Fibroblast of lung (primary cell): Measurements from ENCODE around the gene SMOC2. TPM values are rescaled to one million over a fixed set of nuclear protein-coding genes. Genes with fewer than 3 reads are reported as not detected.

Experiments
- DNase-seq, 2 donors: peaks; one replicate each; pipeline versions ENCODE4 v3.0.0 to v3.0.0-alpha.2; 2010; ENCODE audit warnings: low read depth in 2 of 2
- H2AFZ ChIP-seq: 2 replicates; pipeline ENCODE4 v1.5.1; 2012; ENCODE audit warnings: low read length, control low read depth, inconsistent platforms
- H3K27ac ChIP-seq: 2 replicates; pipeline ENCODE4 v1.5.1; 2011; ENCODE audit warnings: low read length, control low read depth; ENCODE audit not compliant: insufficient read depth
- H3K27me3 ChIP-seq: 2 replicates; pipeline ENCODE4 v1.5.1; 2011; ENCODE audit warnings: mild to moderate bottlenecking, low read length; ENCODE audit not compliant: control insufficient read depth, insufficient read depth
- H3K36me3 ChIP-seq: 2 replicates; pipeline ENCODE4 v1.5.1; 2011; ENCODE audit warnings: low read length; ENCODE audit not compliant: control insufficient read depth, insufficient read depth
- H3K4me1 ChIP-seq: 2 replicates; pipeline ENCODE4 v1.5.1; 2011; ENCODE audit warnings: low read length; ENCODE audit not compliant: control insufficient read depth, insufficient read depth; ENCODE audit errors: extremely low read depth
- H3K4me2 ChIP-seq: 2 replicates; pipeline ENCODE4 v1.5.1; 2011; ENCODE audit warnings: low read length, control low read depth; ENCODE audit not compliant: insufficient read depth; ENCODE audit errors: extremely low read depth
- H3K4me3 ChIP-seq, 4 experiments: fragments of 200-600 bp in 1 of 4; sonication (generic) in 1 of 4; replicated peaks in 1 of 4; 2 replicates each; pipeline ENCODE4 v1.5.1; 2011 to 2016; ENCODE audit warnings: low read length in 4 of 4, low read depth in 3 of 4, mild to moderate bottlenecking in 3 of 4, control low read depth in 2 of 4, inconsistent platforms in 1 of 4, mixed read lengths in 1 of 4; ENCODE audit not compliant: insufficient read depth in 1 of 4; ENCODE audit errors: control extremely low read depth in 1 of 4
- H3K79me2 ChIP-seq: 2 replicates; pipeline ENCODE4 v1.5.1; 2012; ENCODE audit warnings: mild to moderate bottlenecking, low read length, inconsistent platforms; ENCODE audit not compliant: control insufficient read depth, insufficient read depth
- H3K9ac ChIP-seq: 2 replicates; pipeline ENCODE4 v1.5.1; 2011; ENCODE audit warnings: mild to moderate bottlenecking, low read length, control low read depth; ENCODE audit not compliant: insufficient read depth
- H3K9me3 ChIP-seq: 2 replicates; pipeline ENCODE4 v1.5.1; 2012; ENCODE audit warnings: low read depth, low read length; ENCODE audit not compliant: control insufficient read depth, insufficient read depth
- H4K20me1 ChIP-seq: 2 replicates; pipeline ENCODE4 v1.5.1; 2011; ENCODE audit warnings: low read length; ENCODE audit not compliant: control insufficient read depth, insufficient read depth; ENCODE audit errors: extremely low read depth
- CTCF ChIP-seq, 2 donors: IDR thresholded peaks in 1 of 2; conservative IDR thresholded peaks in 1 of 2; 1 replicate in 1 of 2; 2 replicates in 1 of 2; pipeline ENCODE4 v1.5.1; 2011 to 2012; ENCODE audit warnings: low read length in 2 of 2, control low read depth in 1 of 2, inconsistent platforms in 1 of 2, low read depth in 1 of 2, mild to moderate bottlenecking in 1 of 2
- EZH2 ChIP-seq: IDR thresholded peaks from 2 replicates; pipeline ENCODE4 v1.5.1; 2012; ENCODE audit warnings: low read length, control low read depth, mild to moderate bottlenecking; ENCODE audit errors: missing control alignments
- polyA plus RNA-seq, 2 donors: library from polyadenylated mRNA; depleted of rRNA in 1 of 2; stranded (reverse) in 1 of 2; unstranded in 1 of 2; fragments of >200 nt; gene quantifications; 2 replicates each; pipeline ENCODE4 v1.2.1, GENCODE V29; 2011 to 2012; ENCODE audit warnings: missing spikeins in 1 of 2
- total RNA-seq: library from RNA; depleted of rRNA; stranded (reverse); fragments of >200 nt; gene quantifications from 2 replicates; pipeline ENCODE4 v1.2.1, GENCODE V29; 2014

The SMOC2 gene
- total and polyA plus RNA-seq, 2 donors (not counting 1 experiment from before 2014, with no cell fraction given), result not detected

GRCh38 chr6:168678077-168678476 is 237.1 kb downstream of the SMOC2 start:
- Histone ChIP-seq H3K27ac (no peak overlapping the region), H4K20me1 (no peaks in the 10 kb centered on the region), H3K4me1 (no peaks in the 10 kb centered on the region), H3K9ac (no peak overlapping the region), H3K4me2 (no peak overlapping the region), H2AFZ (no peak overlapping the region), H3K27me3 (no peaks in the 10 kb centered on the region), H3K9me3 (no peaks in the 10 kb centered on the region), H3K79me2 (no peaks in the 10 kb centered on the region), H3K4me3 (no peak overlapping the region), H3K36me3 (no peaks in the 10 kb centered on the region)
- TF ChIP-seq CTCF (conservative IDR thresholded peaks at IDR 0.05 in 1 of 2, IDR thresholded peaks at IDR 0.05 in 1 of 2; ENCODE audit: low read depth in 1 of 2, low read length in 2 of 2) (no peak), EZH2 (no peak)
- no peak for DNase-seq

GRCh38 chr6:168678588-168678987 is 237.6 kb downstream of the SMOC2 start:
- Histone ChIP-seq H3K4me1 (no peaks in the 10 kb centered on the region), H3K9ac (no peak overlapping the region), H3K79me2 (no peaks in the 10 kb centered on the region), H2AFZ (no peak overlapping the region), H3K4me3 (no peak overlapping the region), H3K27me3 (no peaks in the 10 kb centered on the region), H3K27ac (no peak overlapping the region), H3K4me2 (no peak overlapping the region), H3K36me3 (no peaks in the 10 kb centered on the region), H4K20me1 (no peaks in the 10 kb centered on the region), H3K9me3 (no peaks in the 10 kb centered on the region)
- TF ChIP-seq CTCF (conservative IDR thresholded peaks at IDR 0.05 in 1 of 2, IDR thresholded peaks at IDR 0.05 in 1 of 2; ENCODE audit: low read depth in 1 of 2, low read length in 2 of 2), result no peak
- no peak for TF ChIP-seq EZH2
- DNase-seq, result no peak

GRCh38 chr6:168681748-168682147 is 240.8 kb downstream of the SMOC2 start:
- DNase-seq, result no peak
- H3K4me2 ChIP-seq, result no peak overlapping the region
- no peaks in the 10 kb centered on the region for H3K9me3 ChIP-seq
- no peaks in the 10 kb centered on the region for H4K20me1 ChIP-seq
- H3K4me1 ChIP-seq, result no peaks in the 10 kb centered on the region
- TF ChIP-seq EZH2, result no peak
- TF ChIP-seq CTCF (conservative IDR thresholded peaks at IDR 0.05 in 1 of 2, IDR thresholded peaks at IDR 0.05 in 1 of 2; ENCODE audit: low read depth in 1 of 2, low read length in 2 of 2), result no peak
- no peaks in the 10 kb centered on the region for H3K79me2 ChIP-seq
- no peak overlapping the region for H3K4me3 ChIP-seq
- no peaks in the 10 kb centered on the region for H3K27me3 ChIP-seq
- no peaks in the 10 kb centered on the region for H3K36me3 ChIP-seq
- H3K27ac ChIP-seq, result no peak overlapping the region
- no peak overlapping the region for H3K9ac ChIP-seq
- no peak overlapping the region for H2AFZ ChIP-seq
